Neural crest cell (in vitro differentiated cells): ENCODE measurements around the gene RPS23. TPM values are rescaled to one million over a fixed set of nuclear protein-coding genes. Genes with fewer than 3 reads are reported as not detected.

ENCODE experiments used
- DNase-seq: peaks from one replicate; pipeline ENCODE4 v3.0.0; 2021; ENCODE audit warnings: low read depth, mixed read lengths, low spot score
- H3K27ac Mint-ChIP-seq: one replicate; pipeline ENCODE4 v1.8.0; 2021; ENCODE audit warnings: mild to moderate bottlenecking, mixed read lengths; ENCODE audit not compliant: unreplicated experiment
- H3K27me3 Mint-ChIP-seq: 2 replicates; pipeline ENCODE4 v1.8.0; 2021; ENCODE audit warnings: low read depth, mild to moderate bottlenecking, mixed read lengths
- H3K36me3 Mint-ChIP-seq: 2 replicates; pipeline ENCODE4 v1.8.0; 2021; ENCODE audit warnings: low read depth, mild to moderate bottlenecking, mixed read lengths
- H3K4me1 Mint-ChIP-seq: 2 replicates; pipeline ENCODE4 v1.8.0; 2021; ENCODE audit warnings: mixed read lengths
- H3K4me3 Mint-ChIP-seq: one replicate; pipeline ENCODE4 v1.8.0; 2021; ENCODE audit warnings: mild to moderate bottlenecking, mixed read lengths
- H3K9me3 Mint-ChIP-seq: 2 replicates; pipeline ENCODE4 v1.8.0; 2021; ENCODE audit warnings: mixed read lengths
- total RNA-seq: library from RNA; stranded (reverse); gene quantifications from 2 replicates; pipeline ENCODE4 v1.2.1, GENCODE V29; 2021
- TF ChIP-seq, protein P1 (sequence below): fragments of 200-600 bp; sonication (generic); conservative IDR thresholded peaks from 2 replicates; pipeline ENCODE4 v1.5.0; 2021; ENCODE audit warnings: antibody characterized with exemption, mild to moderate bottlenecking

The RPS23 gene
- total RNA-seq, 1 donor from 2014 or later = 2,556 TPM

DNA sequence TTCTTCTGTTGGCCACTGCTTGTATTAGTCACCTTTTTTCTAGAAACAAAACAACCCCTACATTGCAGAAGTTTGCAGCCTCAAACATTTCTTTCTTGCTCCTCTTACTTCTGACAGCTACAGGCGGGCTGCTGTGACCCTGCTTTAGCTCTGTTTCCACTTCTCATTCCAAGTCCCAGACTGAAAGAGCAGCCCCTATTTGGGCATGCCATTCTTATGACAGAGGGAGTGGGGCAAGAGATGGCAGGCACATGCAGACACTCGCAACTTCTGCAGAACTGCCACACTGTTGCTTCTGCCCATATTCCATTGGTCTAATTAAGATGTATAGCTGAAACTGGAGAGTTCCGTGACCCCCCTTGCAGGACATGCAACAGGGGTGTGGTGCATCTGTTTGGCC is 19.6 kb upstream of the RPS23 start:
- Mint-ChIP-seq H3K36me3 (no peaks in the 10 kb centered on the region), H3K4me1 (peaks cover 28% of the 10 kb centered on the region), H3K27ac (no peak overlapping the region), H3K4me3 (no peak overlapping the region), H3K9me3 (peaks cover 3% of the 10 kb centered on the region), H3K27me3 (no peaks in the 10 kb centered on the region)
- TF ChIP-seq, protein P1, sequence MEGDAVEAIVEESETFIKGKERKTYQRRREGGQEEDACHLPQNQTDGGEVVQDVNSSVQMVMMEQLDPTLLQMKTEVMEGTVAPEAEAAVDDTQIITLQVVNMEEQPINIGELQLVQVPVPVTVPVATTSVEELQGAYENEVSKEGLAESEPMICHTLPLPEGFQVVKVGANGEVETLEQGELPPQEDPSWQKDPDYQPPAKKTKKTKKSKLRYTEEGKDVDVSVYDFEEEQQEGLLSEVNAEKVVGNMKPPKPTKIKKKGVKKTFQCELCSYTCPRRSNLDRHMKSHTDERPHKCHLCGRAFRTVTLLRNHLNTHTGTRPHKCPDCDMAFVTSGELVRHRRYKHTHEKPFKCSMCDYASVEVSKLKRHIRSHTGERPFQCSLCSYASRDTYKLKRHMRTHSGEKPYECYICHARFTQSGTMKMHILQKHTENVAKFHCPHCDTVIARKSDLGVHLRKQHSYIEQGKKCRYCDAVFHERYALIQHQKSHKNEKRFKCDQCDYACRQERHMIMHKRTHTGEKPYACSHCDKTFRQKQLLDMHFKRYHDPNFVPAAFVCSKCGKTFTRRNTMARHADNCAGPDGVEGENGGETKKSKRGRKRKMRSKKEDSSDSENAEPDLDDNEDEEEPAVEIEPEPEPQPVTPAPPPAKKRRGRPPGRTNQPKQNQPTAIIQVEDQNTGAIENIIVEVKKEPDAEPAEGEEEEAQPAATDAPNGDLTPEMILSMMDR = no peak
- DNase-seq = no peak

DNA sequence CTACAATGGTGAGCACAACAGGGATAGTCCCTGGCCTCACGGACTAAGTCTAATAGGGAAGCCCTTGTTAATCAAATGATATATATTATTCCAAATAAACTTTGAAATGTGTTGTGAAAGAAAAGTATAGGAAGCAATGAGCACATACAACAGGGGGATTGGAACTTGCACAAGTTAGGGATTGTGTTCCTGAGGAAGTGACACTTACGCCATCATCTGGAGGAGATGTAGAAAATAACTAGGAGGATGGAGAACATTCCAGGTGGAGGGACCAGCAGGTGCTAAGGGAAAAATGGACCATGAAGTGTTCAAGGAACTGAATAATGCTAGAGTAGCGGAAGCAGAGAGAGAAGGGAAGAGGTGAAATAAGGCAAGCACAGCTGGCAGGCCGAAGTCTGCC is 18.8 kb upstream of the RPS23 start:
- DNase-seq = no peak
- Mint-ChIP-seq H3K27ac (no peak overlapping the region), H3K36me3 (no peaks in the 10 kb centered on the region), H3K4me3 (no peak overlapping the region), H3K27me3 (no peaks in the 10 kb centered on the region), H3K9me3 (peaks cover 3% of the 10 kb centered on the region), H3K4me1 (peaks cover 29% of the 10 kb centered on the region)
- TF ChIP-seq, protein P1 = no peak

DNA sequence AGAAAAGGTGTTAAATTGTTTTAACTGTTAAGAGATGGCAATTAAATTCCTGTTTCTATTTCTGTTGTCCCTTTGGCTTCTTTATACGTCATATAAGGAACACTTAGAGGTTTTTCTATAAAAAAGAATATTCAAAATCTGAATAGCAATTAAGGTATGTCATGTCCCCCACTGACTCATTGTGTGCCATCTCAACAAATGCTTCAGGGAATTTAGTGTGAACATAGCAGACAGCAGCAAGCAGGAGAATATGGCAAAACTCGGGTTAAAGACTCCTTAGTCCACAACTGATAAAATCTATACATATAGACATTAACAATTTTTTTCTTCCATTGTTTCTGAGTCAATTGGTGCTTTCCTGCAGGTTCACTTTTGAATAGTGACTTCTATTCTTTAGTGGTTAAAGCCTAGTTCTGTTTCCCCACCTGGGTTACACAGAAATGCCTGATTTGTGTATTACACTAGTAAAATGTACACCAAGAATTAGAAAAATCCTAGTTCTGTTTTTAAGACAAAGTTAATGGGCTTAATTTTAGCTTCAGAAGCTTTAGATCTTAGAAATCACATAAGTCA is 17.9 kb upstream of the RPS23 start:
- TF ChIP-seq, protein P1 = no peak
- no peak for DNase-seq
- Mint-ChIP-seq H3K4me3 (no peak overlapping the region), H3K27me3 (no peaks in the 10 kb centered on the region), H3K9me3 (peaks cover 3% of the 10 kb centered on the region), H3K4me1 (peaks cover 31% of the 10 kb centered on the region), H3K27ac (no peak overlapping the region), H3K36me3 (no peaks in the 10 kb centered on the region)

DNA sequence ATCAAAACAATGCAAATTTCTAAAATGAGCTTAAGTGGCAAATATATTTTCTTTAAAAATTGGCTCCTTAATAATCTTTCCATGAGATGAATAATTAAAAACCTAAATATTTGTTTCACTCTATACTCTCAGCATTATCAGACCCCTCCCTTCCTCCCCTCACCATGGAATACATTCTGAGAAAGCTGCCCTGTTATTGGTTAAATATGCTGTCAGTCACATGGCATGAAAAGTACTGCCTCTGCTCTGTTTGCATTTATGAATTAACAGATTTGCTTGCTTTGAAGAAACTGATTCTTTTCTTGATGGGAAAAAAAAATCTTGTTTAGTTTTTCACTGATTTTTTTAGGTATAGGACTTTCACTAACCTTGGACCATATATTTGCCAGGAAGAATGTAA is 17.0 kb upstream of the RPS23 start:
- TF ChIP-seq, protein P1 = no peak
- Mint-ChIP-seq H3K36me3 (no peaks in the 10 kb centered on the region), H3K27me3 (no peaks in the 10 kb centered on the region), H3K4me1 (peaks cover 32% of the 10 kb centered on the region), H3K27ac (no peak overlapping the region), H3K9me3 (peaks cover 3% of the 10 kb centered on the region), H3K4me3 (no peak overlapping the region)
- DNase-seq = no peak

DNA sequence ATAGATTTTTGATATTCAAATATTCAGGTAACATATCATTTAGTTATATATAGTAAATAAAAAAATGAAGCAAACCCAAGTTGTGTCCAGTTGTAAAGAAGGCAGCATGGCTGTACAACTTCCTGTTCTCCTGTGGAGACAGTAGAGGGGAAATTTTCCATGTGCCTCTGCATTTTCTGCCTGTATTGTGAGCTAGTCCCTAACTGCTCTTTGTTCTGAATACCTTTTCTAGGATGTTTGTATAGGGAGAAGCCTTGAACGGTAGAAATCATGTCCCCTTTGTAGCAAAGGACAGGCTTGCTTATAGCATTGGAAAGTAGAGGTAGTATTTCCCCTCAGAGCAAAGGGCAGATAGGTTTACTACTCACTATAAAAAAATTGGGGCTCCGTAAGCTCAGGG is 13.3 kb upstream of the RPS23 start:
- Mint-ChIP-seq H3K4me1 (peaks cover 27% of the 10 kb centered on the region), H3K36me3 (no peaks in the 10 kb centered on the region)

More for the DNA sequence above, 13.3 kb upstream of the RPS23 start:
- no peak overlapping the region for H3K27ac Mint-ChIP-seq
- H3K27me3 Mint-ChIP-seq = no peaks in the 10 kb centered on the region
- no peak overlapping the region for H3K4me3 Mint-ChIP-seq
- no peak for DNase-seq
- TF ChIP-seq, protein P1 = no peak
- no peaks in the 10 kb centered on the region for H3K9me3 Mint-ChIP-seq
